ENCODE measurements around the gene LY6G6F. TPM values are rescaled to one million over a fixed set of nuclear protein-coding genes. Genes with fewer than 3 reads are reported as not detected.

LY6G6F gene
- total RNA-seq, 1 donor from 2014 or later = not detected

- DNase-seq (ENCODE audit: extremely low spot score, unreplicated experiment) = no peak
- H3K36me3 Mint-ChIP-seq (ENCODE audit: unreplicated experiment) = no peaks in the 10 kb centered on the region
- no peaks in the 10 kb centered on the region for H3K27me3 Mint-ChIP-seq (ENCODE audit: unreplicated experiment)
- H3K4me1 Mint-ChIP-seq (ENCODE audit: unreplicated experiment) = peaks cover 25% of the 10 kb centered on the region
- no peak overlapping the region for H3K4me3 Mint-ChIP-seq (ENCODE audit: unreplicated experiment)
- no peaks in the 10 kb centered on the region for H3K9me3 Mint-ChIP-seq (ENCODE audit: unreplicated experiment)
- no peak for TF ChIP-seq CTCF (IDR thresholded peaks at IDR 0.05)
- no peak overlapping the region for H3K27ac Mint-ChIP-seq (ENCODE audit: unreplicated experiment)
Measured at GRCh38 chr6:31742894-31743293, 36.2 kb downstream of the LY6G6F start.

- no peaks in the 10 kb centered on the region for H3K36me3 Mint-ChIP-seq (ENCODE audit: unreplicated experiment)
- no peak overlapping the region for H3K4me3 Mint-ChIP-seq (ENCODE audit: unreplicated experiment)
- H3K27me3 Mint-ChIP-seq (ENCODE audit: unreplicated experiment) = no peaks in the 10 kb centered on the region
- peaks cover 12% of the 10 kb centered on the region for H3K4me1 Mint-ChIP-seq (ENCODE audit: unreplicated experiment)
- no peak for TF ChIP-seq CTCF (IDR thresholded peaks at IDR 0.05)
- DNase-seq (ENCODE audit: extremely low spot score, unreplicated experiment) = no peak
- no peaks in the 10 kb centered on the region for H3K9me3 Mint-ChIP-seq (ENCODE audit: unreplicated experiment)
- no peak overlapping the region for H3K27ac Mint-ChIP-seq (ENCODE audit: unreplicated experiment)
Measured at GRCh38 chr6:31744422-31744821, 37.8 kb downstream of the LY6G6F start.

DNA sequence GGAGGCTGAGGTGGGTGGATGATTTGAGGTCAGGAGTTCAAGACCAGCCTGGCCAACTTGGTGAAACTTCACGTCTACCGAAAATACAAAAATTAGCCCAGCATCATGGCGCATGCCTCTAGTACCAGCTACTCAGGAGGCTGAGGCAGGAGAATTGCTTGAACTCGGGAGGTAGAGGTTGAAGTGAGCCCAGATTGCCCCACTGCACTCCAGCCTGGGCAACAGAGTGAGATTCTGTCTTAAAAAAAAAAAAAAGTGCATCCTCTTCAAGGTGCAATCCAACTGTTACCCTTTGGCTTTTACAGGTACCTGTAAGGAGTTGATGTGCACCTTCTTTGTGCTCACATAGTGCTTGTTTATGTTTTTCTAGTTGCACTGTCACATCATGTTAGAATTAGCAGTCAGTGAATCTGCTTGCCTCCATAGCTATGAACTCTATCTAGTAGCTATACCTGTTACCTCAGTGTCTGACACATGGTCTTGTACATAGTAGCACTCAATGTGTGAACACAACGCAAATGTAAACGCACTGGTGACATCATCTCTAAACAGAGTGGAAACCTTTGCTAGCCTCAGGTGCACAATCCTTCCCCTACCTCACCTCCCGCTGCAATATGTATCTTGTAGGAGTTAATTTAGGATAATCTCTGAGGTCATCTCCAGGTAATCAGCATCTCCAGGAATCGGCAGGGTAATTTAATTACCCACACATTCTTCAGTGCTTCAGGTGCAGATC, 42.8 kb downstream of the LY6G6F start:
- TF ChIP-seq CTCF (IDR thresholded peaks at IDR 0.05) = no peak

GRCh38 chr6:31750411-31751022, 43.9 kb downstream of the LY6G6F start:
- no peak for DNase-seq (ENCODE audit: extremely low spot score, unreplicated experiment)
- no peaks in the 10 kb centered on the region for H3K9me3 Mint-ChIP-seq (ENCODE audit: unreplicated experiment)
- TF ChIP-seq CTCF (IDR thresholded peaks at IDR 0.05) = no peak
- H3K4me1 Mint-ChIP-seq (ENCODE audit: unreplicated experiment) = peaks cover 7% of the 10 kb centered on the region
- H3K4me3 Mint-ChIP-seq (ENCODE audit: unreplicated experiment) = no peak overlapping the region
- H3K27me3 Mint-ChIP-seq (ENCODE audit: unreplicated experiment) = no peaks in the 10 kb centered on the region
- H3K27ac Mint-ChIP-seq (ENCODE audit: unreplicated experiment) = no peak overlapping the region
- H3K36me3 Mint-ChIP-seq (ENCODE audit: unreplicated experiment) = no peaks in the 10 kb centered on the region

More for the DNA sequence above, 42.8 kb downstream of the LY6G6F start:
- Mint-ChIP-seq H3K4me3 (ENCODE audit: unreplicated experiment) (no peak overlapping the region), H3K27me3 (ENCODE audit: unreplicated experiment) (no peaks in the 10 kb centered on the region), H3K36me3 (ENCODE audit: unreplicated experiment) (no peaks in the 10 kb centered on the region), H3K27ac (ENCODE audit: unreplicated experiment) (no peak overlapping the region), H3K4me1 (ENCODE audit: unreplicated experiment) (peaks cover 7% of the 10 kb centered on the region), H3K9me3 (ENCODE audit: unreplicated experiment) (no peaks in the 10 kb centered on the region)
- DNase-seq (ENCODE audit: extremely low spot score, unreplicated experiment) = no peak

DNA sequence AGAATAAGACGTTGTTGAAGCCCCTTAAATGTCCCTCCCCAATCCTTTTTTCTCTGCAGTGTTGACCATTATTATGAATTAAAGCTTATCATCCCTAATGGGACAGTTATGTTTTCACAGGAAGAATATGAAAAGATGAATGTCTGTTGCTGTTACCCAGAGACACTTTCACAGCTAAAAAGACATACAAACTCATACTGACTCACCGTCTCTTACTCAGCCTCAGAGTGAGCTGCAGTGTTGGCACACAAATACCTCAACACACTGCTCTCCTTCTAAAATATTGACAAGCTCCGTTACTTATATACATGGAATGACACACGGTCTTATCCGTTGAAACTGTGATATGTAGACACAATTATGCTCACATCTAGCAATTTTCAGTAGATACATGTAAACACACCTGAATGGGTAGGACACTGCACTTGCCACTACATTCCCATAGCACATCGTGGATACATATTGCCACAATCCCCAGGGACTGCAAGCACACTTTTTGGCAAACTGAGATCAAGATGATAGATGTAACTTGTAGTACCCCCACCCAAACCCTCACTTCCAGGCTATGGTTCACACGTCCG, 46.2 kb downstream of the LY6G6F start:
- H3K27ac Mint-ChIP-seq (ENCODE audit: unreplicated experiment) = no peak overlapping the region
- peaks cover 4% of the 10 kb centered on the region for H3K4me1 Mint-ChIP-seq (ENCODE audit: unreplicated experiment)
- no peaks in the 10 kb centered on the region for H3K36me3 Mint-ChIP-seq (ENCODE audit: unreplicated experiment)
- H3K4me3 Mint-ChIP-seq (ENCODE audit: unreplicated experiment) = no peak overlapping the region
- no peaks in the 10 kb centered on the region for H3K27me3 Mint-ChIP-seq (ENCODE audit: unreplicated experiment)
- no peak for TF ChIP-seq CTCF (IDR thresholded peaks at IDR 0.05)
- no peaks in the 10 kb centered on the region for H3K9me3 Mint-ChIP-seq (ENCODE audit: unreplicated experiment)
- DNase-seq (ENCODE audit: extremely low spot score, unreplicated experiment) = no peak
